NCI-H748 treated with DMSO at 0.1 percent for 48 hours (cell line): ENCODE measurements around the gene DNMT3A.
"Not testable (repeated sequence)": the region's sequence is repeated elsewhere in the genome, so short reads cannot be mapped to it uniquely, and the experiment has no call there.

Source experiments
- DNase-seq: peaks from one replicate; lab custom pipeline; 2025; lab: John Stamatoyannopoulos, UW

Gene DNMT3A

GRCh38 chr2:25234738-25235137, 107.0 kb downstream of the DNMT3A start:
- no peak for DNase-seq

GRCh38 chr2:25233916-25234605, 107.7 kb downstream of the DNMT3A start:
- no peak for DNase-seq

DNA sequence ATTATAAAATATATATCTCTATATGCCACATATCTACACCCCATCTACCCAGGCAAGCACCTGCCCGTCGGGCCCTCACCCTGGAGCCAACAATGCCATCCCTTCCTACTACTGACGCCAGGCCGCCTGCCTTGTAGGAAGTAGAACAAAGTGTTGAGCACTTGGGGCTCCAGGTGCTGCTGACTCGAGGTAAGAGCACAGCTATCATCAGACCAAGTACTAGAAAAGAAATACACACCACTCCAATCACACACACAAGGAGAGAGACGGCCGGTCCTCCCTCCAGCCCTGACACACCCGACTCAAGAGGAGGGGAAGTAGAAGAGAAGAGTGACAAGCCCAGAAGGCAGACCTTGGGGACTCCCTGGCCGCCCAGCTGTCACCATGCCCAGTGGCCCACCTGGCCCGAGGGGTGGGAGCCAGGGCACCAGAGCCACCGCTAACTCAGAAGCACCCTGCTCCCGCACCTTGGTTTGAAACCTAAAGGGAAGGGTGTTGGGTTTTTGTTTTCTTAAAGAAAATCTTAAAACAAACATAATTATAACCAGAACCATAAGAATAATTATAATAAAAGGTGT, 109.4 kb downstream of the DNMT3A start:
- DNase-seq, result no peak

DNA sequence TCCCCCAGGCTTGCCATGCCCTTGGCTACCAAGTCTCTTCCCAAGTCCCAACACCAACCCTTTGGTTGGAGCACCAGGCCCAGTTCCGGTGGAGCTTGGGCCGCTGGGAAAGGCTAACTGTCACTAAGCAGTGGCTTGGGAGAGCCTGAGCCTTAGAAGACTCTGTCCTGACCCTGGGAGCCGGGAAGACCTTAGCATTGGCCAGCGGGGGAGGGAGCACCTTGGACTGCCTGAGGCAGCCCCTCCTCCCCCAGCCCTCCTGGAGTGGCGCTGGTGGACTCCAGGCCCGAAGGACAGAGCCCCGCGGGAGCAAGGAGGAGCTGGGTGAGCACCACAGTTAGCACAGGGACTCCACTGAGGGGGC, 110.8 kb downstream of the DNMT3A start:
- no peak for DNase-seq

DNA sequence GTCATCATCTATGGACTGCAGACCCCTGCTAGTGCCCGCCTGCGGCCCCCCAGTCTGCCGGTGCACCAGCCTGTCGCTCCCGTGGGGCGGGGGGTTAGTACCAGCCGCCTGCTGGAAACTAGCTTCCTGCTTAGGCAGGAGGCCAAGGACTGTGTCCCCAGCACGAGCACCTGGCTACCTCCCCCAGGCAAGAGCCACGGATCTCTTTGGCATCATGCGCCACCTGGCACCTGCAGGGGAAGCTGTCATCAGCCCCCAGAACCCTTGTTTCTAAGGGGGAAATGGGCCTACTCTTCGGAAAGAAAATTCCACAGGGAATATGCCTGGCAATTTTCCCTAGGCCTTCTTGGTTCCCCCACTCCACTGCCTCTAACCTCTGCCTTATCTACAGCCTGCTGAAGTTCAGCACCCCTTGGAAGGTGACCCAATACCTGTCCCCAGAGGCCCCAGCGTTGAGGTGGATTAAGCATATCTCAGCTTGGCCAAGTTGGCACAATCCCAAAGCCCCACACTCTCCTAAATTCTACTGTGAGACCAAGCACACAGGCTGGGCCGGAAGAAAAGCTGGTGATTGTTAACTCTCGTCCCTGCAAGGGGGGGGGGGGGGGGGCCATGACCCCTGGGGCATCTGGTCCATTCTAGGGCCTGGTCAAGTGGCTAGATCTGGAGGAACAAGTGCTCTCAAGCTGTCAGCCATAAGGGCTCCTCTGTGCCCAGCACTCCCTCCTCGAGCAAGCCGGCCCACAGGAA, 111.4 kb downstream of the DNMT3A start:
- no peak for DNase-seq

GRCh38 chr2:25229279-25230197, 112.2 kb downstream of the DNMT3A start:
- no peak for DNase-seq

- peak; percentile 9 for DNase-seq
Measured at GRCh38 chr2:25228848-25229278, 112.9 kb downstream of the DNMT3A start.

DNA sequence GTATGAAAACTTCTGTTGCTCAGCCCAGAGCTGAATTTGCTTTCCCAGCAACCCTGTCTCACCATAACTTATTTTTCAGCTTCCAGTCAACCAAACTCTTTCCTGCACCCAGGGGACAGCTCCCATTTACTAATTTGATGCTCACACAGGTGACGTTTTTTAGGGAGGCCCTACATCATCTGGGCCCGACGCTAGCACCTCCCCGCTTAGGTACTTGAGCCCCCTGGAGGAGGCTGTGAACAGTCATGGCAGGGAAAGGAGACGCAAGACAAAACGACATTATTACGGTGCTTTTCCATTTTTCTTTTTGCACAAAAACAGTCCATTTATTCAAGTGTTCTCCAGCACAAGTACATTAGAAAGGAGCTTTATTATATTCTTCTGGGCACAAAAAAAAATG, 114.1 kb downstream of the DNMT3A start:
- no peak for DNase-seq

GRCh38 chr2:25226827-25227226, 114.9 kb downstream of the DNMT3A start:
- DNase-seq, result no peak

GRCh38 chr2:25222477-25223121, 119.1 kb downstream of the DNMT3A start:
- DNase-seq, result no peak

DNA sequence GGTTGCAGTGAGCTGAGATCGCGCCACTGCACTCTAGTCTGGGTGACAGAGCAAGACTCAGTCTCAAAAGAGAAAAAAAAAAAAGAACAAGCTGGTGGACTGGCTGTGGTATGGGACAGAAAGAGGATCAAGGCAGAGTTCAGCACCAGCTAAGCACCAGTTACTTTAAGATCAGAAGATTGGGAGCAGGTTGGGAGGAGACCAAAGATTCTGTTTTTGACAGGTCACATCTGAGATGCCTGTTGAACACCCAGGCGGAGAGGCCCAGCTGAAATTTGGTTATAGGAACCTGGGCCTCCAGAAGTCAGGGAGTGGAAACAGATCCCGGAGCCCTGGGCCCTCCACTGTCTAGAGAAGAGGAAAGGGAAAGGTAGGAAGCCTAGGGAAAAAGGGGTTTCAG, 120.1 kb downstream of the DNMT3A start:
- no peak for DNase-seq

GRCh38 chr2:25220313-25220712, 121.4 kb downstream of the DNMT3A start:
- no peak for DNase-seq

DNA sequence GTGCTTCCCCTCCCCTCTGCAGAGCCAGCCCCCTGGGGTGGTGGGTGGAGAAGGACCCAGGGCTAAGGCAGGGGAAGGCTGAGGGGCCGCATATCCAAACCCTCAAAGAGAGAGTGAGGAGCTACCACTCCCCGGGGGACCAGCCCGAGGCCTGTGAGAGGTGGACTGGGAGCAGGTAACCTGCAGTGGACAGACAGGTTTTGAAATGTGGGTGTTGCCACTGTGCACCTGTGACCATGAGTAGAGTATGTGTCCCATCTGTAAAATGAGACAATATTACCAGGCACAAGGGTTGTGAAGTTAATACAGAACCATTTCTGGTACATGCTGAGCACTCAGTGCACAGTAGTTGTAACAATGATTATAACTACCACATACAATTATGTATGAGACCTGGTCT, 122.1 kb downstream of the DNMT3A start:
- DNase-seq, result no peak

- DNase-seq, result no peak
Measured at GRCh38 chr2:25218100-25218499, 123.6 kb downstream of the DNMT3A start.

- DNase-seq, result no peak
Measured at GRCh38 chr2:25215948-25216679, 125.6 kb downstream of the DNMT3A start.

DNA sequence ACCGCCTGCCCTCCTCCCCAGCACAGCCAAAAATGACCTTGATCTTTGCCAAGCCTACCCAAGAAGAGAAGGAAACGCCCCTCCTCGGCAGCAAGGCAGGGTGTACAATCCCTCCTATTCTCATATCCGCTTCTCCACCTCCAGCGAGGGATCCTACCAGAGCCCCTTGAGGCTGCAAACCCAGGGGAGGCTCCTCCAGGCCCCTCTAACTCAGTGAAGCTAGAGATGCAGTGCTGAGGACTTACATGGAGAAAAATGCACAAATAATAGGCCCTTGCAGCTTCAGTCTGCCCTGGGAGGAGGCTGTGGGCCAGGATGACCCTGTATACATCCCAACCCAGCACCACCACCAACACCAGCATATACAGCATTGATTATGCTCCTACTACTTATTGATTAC, 126.5 kb downstream of the DNMT3A start:
- DNase-seq, result no peak

DNA sequence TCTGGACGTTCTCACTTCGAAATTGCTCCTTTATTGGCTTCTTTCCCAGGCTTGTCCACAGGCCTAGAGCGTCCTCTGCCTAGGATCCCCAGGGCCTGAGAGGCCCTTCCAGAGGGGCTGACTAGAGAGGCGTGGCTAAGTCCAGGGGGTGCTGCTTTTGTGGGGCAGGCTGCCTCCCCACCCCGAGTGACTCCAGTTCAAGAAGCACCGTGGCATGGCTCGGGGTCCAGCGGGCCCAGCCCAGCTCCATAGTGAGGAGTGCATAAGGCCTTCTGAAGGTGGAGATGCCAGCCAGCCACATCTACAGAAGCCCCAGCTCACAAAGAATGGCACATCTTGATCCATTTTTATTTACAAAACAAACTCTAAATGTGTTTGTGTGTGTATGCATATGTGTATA, 128.5 kb downstream of the DNMT3A start:
- no peak for DNase-seq

- not testable (repeated sequence) for DNase-seq
Measured at GRCh38 chr2:25210923-25211322, 130.8 kb downstream of the DNMT3A start.

- no peak for DNase-seq
Measured at GRCh38 chr2:25207078-25207545, 134.6 kb downstream of the DNMT3A start.

GRCh38 chr2:25204190-25204838, 137.4 kb downstream of the DNMT3A start:
- no peak for DNase-seq
